Stimulated activated CD8-positive, alpha-beta memory T cell treated with anti-CD3 and anti-CD28 coated beads, Interleukin-7, amount 100 ng/mL, for 48 hours (primary cell): ENCODE results near the gene SIL1.
A peak's percentile ranks its signal among the peaks of the same experiment; 100 is the strongest.
"Not testable (repeated sequence)": the region's sequence is repeated elsewhere in the genome, so short reads cannot be mapped to it uniquely, and the experiment has no call there.

Experiments used
- DNase-seq, 2 donors: peaks; one replicate each; pipeline ENCODE4 v3.0.0-alpha.2; 2020; ENCODE audit warnings: low read depth in 1 of 2; ENCODE audit errors: extremely low read depth in 1 of 2

SIL1 gene

DNA sequence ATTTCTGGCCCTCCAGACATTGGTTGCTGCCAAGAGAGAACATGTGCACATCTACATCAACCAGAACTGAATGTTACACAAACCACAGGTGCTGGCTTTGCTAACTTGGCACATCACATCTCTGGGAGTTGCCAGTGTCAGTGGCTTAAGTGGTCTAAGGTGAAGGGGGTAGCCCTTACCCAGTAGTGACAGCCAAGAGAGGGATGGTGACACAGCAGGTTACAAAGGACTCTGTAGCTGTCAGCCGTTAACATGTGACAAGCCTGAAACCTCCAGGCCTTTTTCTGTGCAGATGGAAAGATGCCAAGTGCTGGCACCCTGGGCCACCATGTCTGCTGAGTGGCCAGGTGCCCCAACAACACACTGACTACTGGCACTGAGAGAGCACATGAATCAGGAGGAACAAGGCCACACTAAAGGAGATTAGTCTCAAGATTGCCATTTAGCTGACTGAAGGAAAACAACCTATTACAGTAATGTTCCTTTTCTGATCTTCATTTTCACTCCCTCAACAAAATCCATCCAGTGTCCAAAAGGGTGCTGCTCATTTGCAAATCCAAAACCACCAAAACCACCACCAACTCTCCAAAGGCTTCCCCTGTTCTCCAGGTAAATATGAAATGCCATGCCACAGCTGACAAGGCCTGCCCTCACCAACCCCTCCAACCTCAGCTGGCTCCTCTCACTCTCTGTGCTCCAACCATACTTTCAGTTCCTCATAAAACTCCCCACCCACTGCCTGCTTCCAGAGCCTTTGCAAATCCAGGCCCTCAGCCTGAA, 20.2 kb downstream of the SIL1 start:
- DNase-seq: no peak

DNA sequence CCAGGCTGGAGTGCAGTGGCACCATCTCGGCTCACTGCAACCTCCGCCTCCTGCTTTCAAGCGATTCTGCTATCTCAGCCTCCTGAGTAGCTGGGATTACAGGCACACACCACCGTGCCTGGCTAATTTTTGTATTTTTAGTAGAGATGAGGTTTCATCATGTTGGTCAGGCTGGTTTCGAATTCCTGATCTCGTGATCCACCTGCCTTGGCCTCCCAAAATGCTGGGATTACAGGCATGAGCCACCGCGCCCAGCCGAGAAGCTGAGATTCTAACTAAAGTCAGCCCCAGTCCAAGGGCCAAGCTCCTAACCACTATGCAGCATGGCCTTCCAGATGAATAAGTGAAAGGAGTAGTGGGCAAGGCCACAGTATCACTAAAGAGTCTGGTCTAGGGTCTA, 20.9 kb downstream of the SIL1 start:
- DNase-seq: not testable (repeated sequence)

DNA sequence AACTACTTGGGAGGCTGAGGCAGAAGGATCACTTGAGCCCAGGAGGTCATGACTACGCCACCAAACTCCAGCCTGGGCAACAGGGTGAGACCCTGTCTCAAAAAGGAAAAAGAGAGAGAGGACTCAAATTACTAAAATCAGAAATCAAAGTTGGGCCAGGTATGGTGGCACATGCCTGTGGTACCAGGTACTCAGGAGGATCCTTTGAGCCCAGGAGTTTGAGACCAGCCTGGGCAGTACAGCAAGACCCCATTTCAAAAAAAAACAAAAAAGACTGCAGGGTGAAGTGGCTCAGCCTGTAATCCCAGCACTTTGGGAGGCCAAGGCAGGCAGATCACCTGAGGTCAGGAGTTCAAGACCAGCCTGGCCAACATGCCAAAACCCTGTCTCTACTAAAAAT, 23.8 kb downstream of the SIL1 start:
- DNase-seq: not testable (repeated sequence)

DNA sequence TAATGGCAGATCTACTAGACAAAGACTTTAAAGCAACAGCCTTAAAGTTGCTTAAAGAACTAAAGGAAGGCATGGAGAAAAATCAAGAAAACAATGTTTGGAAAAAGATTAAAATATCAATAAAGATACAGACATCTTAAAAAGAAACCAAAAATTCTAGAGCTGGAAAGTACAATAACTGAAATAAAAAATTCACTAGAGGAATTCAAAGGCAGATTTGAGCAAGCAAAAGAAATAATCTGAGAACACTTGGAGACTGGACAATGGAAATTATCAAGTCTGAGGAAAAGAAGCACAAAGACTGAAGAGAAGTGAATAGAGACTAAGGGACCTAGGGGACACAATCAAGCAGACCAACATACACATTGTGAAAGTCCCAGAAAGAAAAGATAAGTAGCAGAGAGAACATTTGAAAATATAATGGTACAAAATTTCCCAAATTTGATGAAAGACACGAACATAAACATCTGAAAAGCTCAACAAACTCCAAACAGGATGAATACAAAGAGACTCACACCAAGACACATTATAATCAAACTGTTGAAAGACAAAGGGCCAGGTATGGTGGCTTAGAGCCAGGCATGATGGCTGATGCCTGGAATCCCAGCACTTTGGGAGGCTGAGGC, 26.3 kb downstream of the SIL1 start:
- no peak for DNase-seq

DNA sequence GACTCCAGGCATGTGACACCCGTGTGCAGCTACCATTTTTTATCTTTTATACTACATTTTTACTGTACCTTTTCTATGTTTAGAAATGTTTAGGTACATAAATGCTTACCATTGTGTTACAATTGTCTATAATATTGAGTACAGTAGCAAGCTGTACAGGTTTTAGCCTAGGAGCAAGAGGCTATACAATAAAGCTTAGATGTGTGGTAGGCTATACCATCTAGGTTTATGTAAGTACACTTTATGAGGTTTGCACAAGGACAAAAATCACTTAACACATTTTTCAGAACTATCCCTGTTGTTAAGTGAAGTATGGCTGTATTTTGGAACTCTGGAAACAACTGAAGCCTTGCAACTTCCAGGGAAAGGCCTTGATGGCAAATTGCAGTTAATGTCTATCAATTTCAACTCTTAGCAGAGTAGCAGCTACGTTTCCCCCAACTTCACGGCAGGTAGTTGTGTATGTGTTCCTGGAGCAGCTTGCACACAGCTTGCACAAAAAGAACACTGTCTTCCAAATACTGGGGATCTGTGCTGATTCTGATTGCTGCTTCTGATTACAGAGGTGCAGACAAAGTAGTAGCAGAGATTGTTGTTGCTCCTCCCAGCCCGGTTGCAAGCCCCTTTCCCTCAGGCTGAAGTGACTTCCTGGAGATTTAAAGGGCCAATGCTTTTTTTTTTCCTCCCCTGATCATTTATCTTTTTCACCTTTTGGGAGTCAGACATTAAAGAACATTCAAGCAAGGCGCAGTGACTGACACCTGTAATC, 30.0 kb downstream of the SIL1 start:
- DNase-seq: no peak

DNA sequence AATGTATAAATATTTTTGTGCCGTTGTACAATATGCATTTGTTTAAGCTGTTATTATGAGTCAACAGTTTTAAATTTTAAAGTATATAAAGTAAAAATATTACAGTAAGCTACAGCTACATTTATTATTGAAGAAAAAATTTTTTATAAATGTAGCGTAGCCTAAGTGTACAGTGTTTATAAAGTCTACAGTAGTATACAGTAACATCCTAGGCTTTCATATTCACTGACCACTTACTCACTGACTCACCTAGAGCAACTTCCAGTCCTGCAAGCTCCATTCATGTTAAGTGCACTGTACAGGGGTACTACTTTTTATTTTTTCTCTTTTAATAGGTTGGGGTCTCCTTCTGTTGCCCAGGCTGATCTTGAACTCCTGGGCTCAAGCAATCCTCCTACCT, 30.6 kb downstream of the SIL1 start:
- DNase-seq: no peak

DNA sequence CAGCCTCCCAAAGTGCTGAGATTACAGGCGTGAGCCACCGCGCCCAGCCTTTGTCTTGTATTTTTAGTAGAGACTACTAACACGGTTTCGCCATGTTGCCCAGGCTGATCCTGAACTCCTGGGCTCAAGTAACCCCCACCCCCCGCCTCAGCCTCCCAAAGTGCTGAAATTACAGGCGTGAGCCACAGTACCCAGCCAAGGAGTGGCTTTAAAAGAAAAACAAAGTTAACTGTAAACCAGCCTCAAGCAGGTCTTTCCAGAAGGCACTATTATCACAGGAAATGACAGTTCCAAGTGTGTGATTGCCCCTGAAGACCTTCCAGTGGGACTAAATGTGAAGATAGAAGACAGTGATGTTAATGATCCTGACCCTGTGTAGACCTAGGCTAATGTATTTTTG, 31.1 kb downstream of the SIL1 start:
- no peak for DNase-seq

DNA sequence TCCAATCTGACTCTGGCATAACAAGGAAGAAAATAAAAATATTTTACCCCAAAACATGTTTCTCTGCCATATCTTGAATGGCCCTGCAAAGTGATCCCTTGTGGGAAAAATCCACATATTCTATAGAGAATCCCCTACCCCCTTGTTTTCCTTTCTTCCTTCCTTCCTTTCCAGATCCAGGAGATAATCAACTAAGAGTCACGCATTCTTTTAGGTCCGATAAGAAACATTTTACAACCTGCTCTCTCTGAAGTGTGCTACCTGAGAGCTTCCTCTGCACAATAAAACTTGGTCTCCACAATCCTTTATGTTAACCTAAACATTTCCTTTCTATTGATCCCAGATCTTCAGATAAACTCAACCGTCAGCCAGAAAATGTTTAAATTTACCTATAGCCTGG, 33.3 kb downstream of the SIL1 start:
- DNase-seq: not testable (repeated sequence)

DNA sequence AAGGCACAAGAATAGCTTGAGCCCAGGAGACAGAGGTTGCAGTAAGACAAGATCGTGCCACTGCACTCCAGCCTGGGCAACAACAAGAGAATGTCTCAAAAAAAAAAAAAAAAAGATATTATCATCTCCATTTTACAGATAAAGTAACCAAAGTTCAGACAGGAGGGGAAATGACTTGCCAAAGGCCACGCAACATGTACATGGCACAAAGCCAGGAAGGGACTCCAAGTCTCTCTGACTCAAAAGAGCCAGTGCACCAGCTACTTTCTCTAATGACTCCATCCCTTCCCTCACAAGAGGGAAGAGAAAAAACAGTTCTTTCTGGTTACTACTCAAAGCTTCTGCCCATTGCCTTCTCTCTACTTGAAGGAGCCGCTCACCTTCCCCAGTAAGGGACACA, 34.1 kb downstream of the SIL1 start:
- peak in 1 of 2 donors; percentile 28 for DNase-seq

DNA sequence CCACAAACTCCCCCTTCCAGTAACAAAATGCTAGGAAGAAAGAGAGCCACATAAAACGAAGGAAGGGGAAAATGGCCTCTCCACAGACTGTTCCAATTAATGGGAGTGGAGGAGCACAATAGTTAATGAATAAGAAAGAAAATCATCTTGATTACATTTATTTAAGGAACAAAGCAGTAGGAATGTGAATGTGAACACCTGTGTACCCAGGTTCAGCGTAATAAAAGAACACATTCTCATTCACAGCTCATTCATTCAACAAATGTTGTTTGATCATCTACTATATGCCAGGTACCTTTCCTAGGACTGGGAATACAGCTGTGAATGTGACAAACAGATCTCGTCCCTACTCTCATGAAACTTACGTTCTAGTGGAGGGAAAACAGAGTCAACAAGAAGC, 35.7 kb downstream of the SIL1 start:
- DNase-seq: no peak

DNA sequence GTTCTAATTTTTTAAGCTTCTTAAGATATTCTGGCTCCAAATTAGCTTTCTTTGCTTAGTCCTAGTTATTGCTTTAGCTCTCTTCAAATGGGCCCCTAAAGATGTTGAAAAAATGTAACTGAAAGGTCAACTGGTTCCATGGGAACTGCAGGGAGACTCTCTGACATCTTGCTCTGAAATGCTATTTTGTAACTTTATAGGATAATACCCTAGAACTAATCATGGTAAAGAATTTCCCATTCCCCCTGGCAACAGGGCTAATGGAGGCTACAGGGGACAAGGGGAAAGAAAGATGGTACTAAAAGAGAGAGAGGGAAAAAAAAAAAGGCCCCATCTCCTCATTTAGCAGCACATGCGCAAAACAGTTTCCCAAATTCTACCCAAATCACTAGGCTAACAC, 39.4 kb downstream of the SIL1 start:
- no peak for DNase-seq

DNA sequence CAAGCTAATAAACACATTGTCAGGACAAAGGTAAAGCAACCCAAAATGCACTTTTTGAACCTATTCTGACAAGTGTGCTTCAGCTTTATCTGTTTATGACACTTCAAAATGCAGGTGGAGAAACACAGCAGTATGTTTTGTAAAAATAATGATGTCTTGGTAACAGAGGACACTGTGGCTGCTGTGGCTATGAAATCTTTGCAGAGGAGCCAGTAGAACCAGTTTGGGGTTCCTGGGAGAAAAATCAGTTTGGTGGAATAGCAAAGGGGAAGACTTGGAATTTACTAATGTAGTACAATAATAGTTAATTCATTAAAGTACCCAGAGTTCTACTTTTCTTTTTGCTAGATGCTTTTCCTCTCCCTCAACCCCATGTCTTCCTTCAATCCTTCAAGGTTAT, 40.6 kb downstream of the SIL1 start:
- DNase-seq: no peak

DNA sequence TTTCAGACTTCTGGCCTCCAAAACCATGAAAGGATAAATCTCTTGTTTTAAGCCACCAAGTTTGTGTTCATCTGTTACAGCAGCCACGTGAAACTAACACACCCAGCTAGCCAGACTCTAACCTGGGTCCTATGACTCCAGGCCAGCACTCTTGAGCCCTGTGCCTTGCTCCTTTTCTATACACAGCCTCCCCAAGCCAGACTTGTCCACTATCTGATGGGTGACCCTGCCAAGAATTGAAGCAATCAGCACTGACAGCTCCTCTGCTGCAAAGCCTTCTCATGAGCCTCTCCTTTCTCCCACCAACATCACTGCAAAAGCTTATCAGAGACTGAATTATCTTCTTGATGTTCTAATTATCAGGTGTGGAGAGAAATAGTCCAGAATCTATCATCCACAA, 41.4 kb downstream of the SIL1 start:
- DNase-seq: no peak

DNA sequence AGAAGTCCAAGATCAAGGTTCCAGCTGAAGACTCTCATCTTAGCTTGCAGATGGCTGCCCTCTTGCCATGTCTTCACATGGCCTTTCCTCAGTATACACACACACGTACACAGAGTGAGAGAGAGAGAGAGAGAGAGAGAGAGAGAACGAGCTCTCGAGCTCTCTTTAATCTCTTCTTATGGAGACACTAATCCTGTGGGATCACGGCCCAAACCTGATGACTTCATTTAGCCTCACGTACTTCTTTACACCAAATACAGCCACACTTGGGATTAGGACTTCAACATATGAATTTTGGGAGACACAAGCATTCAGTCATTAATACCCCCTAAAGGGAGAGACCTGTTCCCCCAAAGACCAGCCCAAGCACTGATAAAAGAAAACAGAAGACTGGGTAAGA, 42.8 kb downstream of the SIL1 start:
- no peak for DNase-seq

DNA sequence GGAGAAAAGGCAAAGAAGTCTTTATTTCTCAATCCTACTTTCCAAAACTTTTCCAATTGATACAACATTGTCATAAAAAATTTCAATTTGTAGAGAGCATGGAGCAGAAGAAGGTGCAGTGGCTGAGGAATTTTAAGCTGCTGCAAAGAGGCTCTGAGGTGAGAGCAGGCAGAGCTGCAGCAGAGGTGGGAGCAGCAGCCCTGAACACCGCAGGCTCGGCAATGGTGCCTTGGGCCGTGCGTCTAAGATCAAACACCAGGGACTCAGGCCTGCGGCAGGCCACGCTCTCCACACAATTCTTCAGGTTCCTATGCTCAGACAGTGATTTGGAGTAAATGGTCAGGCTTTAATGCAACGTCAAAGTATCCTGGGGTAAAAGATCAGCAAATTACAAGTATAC, 46.3 kb downstream of the SIL1 start:
- DNase-seq: no peak

DNA sequence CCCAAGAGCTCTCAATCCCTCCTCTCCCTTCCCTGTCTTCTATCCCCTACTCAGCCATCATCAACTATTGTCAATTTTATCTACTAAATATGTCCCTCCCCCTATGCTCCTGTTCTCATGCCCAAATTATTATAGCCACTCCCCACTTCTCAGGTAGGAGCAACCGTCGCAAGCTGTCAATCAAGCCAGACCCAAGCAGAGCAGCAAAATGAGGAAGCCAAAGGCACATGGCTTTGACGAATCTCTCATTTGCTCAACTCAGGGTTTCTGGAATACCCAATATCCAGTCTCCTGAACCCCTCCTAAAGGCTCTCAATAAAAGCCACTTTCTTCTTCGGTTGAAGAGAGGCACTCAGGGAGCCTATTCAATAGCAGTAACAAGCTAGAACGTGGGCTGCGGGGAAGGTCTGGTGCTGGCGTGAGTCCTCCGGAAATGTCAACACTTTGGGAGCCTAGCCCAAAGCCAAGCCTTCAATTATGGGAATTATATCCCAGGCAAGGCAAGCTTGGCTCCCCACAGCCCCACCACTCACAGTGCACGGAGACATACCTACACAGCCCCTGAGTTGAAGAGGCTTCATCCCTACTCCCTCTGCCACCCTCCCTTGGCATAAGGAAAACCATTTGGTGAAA, 47.7 kb downstream of the SIL1 start:
- DNase-seq: no peak

DNA sequence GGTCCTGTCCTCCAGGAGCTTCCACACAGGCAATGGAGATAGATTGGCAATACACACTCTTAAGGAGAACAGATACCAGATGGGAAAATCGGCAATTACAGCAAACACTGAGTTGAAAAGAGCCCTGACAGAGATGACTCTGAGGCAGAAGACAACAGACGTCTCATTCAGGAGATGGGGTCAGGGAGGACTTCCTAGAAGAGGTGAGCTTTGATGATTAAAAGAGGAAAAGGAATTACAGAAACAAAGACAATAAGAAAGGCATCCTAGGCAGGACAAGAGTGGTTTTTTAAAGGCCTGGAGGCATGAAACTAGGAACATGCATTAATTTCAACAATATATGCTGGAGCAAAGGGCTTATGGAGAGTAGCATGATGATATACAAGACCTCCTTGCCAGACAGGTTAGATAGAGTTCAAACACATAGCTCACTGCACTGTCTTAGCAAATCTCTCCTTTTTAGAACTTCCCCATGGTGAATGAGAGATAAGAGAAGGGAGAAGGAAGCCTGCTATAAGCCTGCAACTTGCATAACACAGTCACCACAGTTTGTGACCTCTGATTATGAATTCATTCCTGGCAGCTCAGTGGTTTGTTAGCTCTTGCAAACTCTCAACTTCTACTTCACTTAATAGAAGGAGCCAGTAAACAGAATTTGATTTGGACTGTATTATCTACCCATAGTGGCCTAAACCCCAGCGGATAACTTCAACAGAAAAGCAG, 48.5 kb downstream of the SIL1 start:
- DNase-seq: no peak

DNA sequence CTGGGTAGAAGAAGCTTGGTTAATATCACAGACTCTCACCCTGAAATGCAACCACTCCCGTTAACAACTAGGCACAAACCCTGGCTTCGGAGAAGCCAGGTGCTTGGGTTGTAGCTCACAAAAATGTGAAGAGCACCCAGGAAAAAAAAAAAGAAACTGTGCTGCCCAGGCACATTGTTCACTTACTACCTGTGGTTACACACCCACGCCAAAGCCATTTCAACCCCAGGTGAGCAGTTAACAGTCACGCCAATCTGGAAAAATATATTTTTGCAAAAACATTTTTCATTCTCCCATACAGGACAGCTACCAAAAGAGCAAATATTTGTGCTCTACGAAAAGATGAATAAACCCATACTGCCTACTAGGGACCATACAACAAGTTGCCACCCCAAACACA, 49.2 kb downstream of the SIL1 start:
- no peak for DNase-seq

DNA sequence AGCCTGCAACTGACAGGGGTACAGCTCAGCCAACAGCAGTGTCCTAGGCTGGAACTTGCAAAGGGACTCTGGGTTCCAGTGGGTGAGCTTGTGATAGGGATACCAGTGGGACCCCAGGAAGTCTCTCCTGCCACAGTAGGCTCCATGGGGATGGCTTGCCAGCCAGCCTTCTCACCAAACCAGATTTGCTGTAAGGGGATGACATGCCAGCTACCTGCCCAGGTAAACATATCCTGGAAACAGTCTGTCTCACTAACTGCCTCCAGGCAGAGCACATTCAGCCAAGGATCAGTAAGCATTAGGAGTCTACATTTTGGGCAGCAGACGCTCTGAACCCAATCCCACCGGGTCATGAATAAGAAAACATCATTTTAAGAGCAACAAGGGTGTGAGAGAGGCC, 49.9 kb downstream of the SIL1 start:
- DNase-seq: no peak

DNA sequence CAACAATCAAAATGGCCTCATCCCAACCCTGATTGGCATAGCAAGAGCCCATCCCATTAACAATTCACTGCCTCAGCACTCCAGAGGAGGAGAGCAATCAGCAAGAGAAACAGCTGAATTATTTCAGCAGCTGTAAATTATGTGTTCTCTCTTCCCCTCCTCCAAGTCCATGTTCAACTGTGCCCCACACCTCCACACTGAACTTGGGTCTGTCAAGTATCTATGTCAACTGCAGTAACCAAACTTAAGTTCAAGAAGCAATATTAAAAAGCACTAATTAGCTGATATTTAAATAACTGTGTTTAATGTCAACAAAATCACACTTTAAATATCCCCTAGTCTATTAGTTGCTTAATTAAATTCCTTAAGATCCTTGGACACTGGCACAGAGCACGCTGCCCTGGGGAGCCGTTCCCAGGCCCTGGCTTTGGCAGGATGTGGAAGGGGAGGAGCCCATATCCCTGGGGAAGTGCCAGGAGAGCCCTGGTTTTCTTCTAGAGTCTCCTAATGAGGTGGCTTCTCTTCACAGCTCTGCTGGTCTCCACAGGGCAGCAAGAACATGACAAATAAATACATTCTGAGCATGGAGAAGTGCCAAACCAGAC, 50.6 kb downstream of the SIL1 start:
- no peak for DNase-seq
